SK-N-MC (cell line): ENCODE results near the gene EXOC3L2.

Source experiments
- DNase-seq: peaks from one replicate; pipeline ENCODE4 v3.0.0-alpha.2; 2011; ENCODE audit warnings: low read depth, low spot score
- H3K27ac ChIP-seq: fragments of 200-600 bp; sonication (generic); 2 replicates; pipeline ENCODE4 v1.5.1; 2016; ENCODE audit warnings: mixed run types
- H3K36me3 ChIP-seq: fragments of 200-600 bp; sonication (generic); 2 replicates; pipeline ENCODE4 v1.6.1; 2017; ENCODE audit warnings: antibody characterized with exemption, low read length, mixed read lengths; ENCODE audit not compliant: insufficient read depth
- H3K4me3 ChIP-seq: fragments of 200-600 bp; sonication (generic); 2 replicates; pipeline ENCODE4 v1.5.1; 2016
- H3K9ac ChIP-seq: fragments of 200-600 bp; sonication (generic); 2 replicates; pipeline ENCODE4 v1.8.0; 2017; ENCODE audit warnings: mixed run types, mixed read lengths; ENCODE audit not compliant: insufficient read length
- H3K9me3 ChIP-seq: fragments of 200-600 bp; sonication (generic); 2 replicates; pipeline ENCODE4 v1.6.1; 2017; ENCODE audit warnings: low read depth, mild to moderate bottlenecking, antibody characterized with exemption, low read length, moderate library complexity, mixed read lengths
- EZH2 ChIP-seq: fragments of 200-600 bp; sonication (generic); IDR thresholded peaks from one replicate; pipeline ENCODE4 v1.6.1; 2017; ENCODE audit warnings: antibody characterized with exemption
- FOXP2 ChIP-seq: optimal IDR thresholded peaks from 2 replicates; pipeline ENCODE3; 2011; ENCODE audit warnings: mild to moderate bottlenecking, moderate library complexity; ENCODE audit not compliant: insufficient read depth; ENCODE audit errors: extremely low read length, control extremely low read depth
- POLR2AphosphoS5 ChIP-seq: IDR thresholded peaks from 2 replicates; pipeline ENCODE4 v1.6.1; 2012; ENCODE audit warnings: mild to moderate bottlenecking, low read depth, low read length, borderline replicate concordance

Gene EXOC3L2

GRCh38 chr19:45218911-45219743 lies 26.1 kb downstream of the EXOC3L2 start:
- Histone ChIP-seq H3K9ac (no peak overlapping the region), H3K9me3 (no peaks in the 10 kb centered on the region), H3K36me3 (no peaks in the 10 kb centered on the region), H3K4me3 (no peak overlapping the region), H3K27ac (no peak overlapping the region)
- TF ChIP-seq POLR2AphosphoS5: no peak
- no peak for TF ChIP-seq FOXP2
- TF ChIP-seq EZH2: no peak
- no peak for DNase-seq

GRCh38 chr19:45218426-45218825 lies 26.8 kb downstream of the EXOC3L2 start:
- Histone ChIP-seq H3K9me3 (no peaks in the 10 kb centered on the region), H3K4me3 (no peak overlapping the region), H3K36me3 (no peaks in the 10 kb centered on the region), H3K27ac (no peak overlapping the region), H3K9ac (no peak overlapping the region)
- no peak for TF ChIP-seq FOXP2
- DNase-seq: no peak

GRCh38 chr19:45217957-45218334 lies 27.3 kb downstream of the EXOC3L2 start:
- DNase-seq: no peak
- H3K9ac ChIP-seq: no peak overlapping the region
- H3K4me3 ChIP-seq: no peak overlapping the region
- no peaks in the 10 kb centered on the region for H3K36me3 ChIP-seq
- H3K27ac ChIP-seq: no peak overlapping the region
- TF ChIP-seq POLR2AphosphoS5: no peak
- TF ChIP-seq EZH2: no peak
- no peak for TF ChIP-seq FOXP2
- H3K9me3 ChIP-seq: no peaks in the 10 kb centered on the region

GRCh38 chr19:45217193-45217956 lies 27.8 kb downstream of the EXOC3L2 start:
- no peak for DNase-seq
- Histone ChIP-seq H3K36me3 (no peaks in the 10 kb centered on the region), H3K27ac (no peak overlapping the region), H3K4me3 (no peak overlapping the region), H3K9ac (no peak overlapping the region), H3K9me3 (no peaks in the 10 kb centered on the region)
- TF ChIP-seq POLR2AphosphoS5 (no peak), FOXP2 (no peak)

- Histone ChIP-seq H3K36me3 (no peaks in the 10 kb centered on the region), H3K9ac (no peak overlapping the region), H3K27ac (no peak overlapping the region), H3K9me3 (no peaks in the 10 kb centered on the region), H3K4me3 (no peak overlapping the region)
- no peak for DNase-seq
- TF ChIP-seq EZH2 (no peak), FOXP2 (no peak), POLR2AphosphoS5 (no peak)
Measured at GRCh38 chr19:45216667-45217066, 28.5 kb downstream of the EXOC3L2 start.

GRCh38 chr19:45215391-45216191 lies 29.6 kb downstream of the EXOC3L2 start:
- Histone ChIP-seq H3K4me3 (no peak overlapping the region), H3K9ac (no peak overlapping the region), H3K9me3 (no peaks in the 10 kb centered on the region), H3K36me3 (no peaks in the 10 kb centered on the region), H3K27ac (no peak overlapping the region)
- TF ChIP-seq EZH2: no peak
- no peak for TF ChIP-seq FOXP2
- no peak for TF ChIP-seq POLR2AphosphoS5
- DNase-seq: no peak

GRCh38 chr19:45213031-45213430 lies 32.2 kb downstream of the EXOC3L2 start:
- Histone ChIP-seq H3K9me3 (no peaks in the 10 kb centered on the region), H3K4me3 (no peak overlapping the region), H3K36me3 (no peaks in the 10 kb centered on the region), H3K27ac (no peak overlapping the region), H3K9ac (no peak overlapping the region)
- no peak for DNase-seq
- TF ChIP-seq FOXP2: no peak

GRCh38 chr19:45211751-45212381 lies 33.3 kb downstream of the EXOC3L2 start:
- H3K27ac ChIP-seq: no peak overlapping the region
- no peaks in the 10 kb centered on the region for H3K9me3 ChIP-seq
- DNase-seq: no peak
- no peak overlapping the region for H3K9ac ChIP-seq
- TF ChIP-seq FOXP2 (no peak), POLR2AphosphoS5 (no peak), EZH2 (no peak)
- H3K4me3 ChIP-seq: no peak overlapping the region
- H3K36me3 ChIP-seq: no peaks in the 10 kb centered on the region
